EH (cell line): ENCODE data around the gene HPD.

Source experiments
- DNase-seq: peaks from one replicate; pipeline ENCODE4 v3.0.0-alpha.2; 2015; ENCODE audit warnings: low read depth

The HPD gene

GRCh38 chr12:121828306-121828705, 30.4 kb downstream of the HPD start:
- DNase-seq = no peak

DNA sequence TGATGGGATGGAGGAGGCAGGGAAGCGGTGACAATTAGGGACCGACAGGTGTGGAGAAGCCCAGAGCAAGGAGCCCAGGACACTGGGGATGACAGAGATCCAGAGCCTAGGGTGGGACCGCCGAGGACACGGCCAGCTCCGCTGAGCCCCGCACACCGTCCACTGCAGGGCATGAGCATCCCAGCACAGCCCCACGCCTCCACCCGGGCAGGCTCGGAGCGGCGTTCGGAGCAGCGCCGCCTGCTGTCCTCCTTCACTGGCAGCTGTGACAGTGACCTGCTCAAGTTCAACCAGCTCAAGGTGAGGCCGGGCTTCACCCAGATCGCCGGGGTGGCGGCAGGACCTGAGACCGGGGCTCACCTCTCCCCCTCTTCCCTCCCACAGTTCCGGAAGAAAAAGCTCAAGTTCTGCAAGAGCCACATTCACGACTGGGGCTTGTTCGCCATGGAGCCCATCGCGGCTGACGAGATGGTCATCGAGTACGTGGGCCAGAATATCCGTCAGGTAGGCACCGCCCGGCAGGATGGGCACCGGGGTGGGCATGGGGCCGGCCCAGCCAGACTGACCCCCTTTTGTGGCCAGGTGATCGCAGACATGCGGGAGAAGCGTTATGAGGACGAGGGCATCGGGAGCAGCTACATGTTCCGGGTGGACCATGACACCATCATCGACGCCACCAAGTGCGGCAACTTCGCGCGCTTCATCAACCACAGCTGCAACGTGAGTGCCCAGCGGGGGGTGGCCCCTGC, 31.1 kb downstream of the HPD start:
- DNase-seq = no peak

- no peak for DNase-seq
Measured at GRCh38 chr12:121826318-121827150, 32.1 kb downstream of the HPD start.

DNA sequence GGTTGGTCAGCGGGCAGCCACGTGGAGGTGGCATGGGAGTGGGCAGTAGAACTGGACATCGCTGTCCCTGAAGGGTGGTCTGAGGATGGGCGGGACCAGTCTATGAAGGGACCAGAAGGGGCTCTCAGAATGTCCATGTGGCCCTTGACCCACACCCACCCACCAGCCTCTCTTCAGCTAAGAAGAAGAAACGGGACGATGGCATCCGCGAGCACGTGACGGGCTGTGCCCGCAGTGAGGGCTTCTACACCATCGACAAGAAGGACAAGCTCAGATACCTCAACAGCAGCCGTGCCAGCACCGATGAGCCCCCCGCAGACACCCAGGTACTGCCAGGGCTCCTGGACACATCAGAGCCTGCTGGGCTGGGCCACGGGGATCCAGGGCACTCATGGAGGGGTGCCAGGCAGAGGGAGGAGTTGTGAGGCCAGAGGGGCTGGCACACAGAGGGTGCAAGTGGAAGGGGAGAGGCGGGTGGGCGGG, 33.6 kb downstream of the HPD start:
- no peak for DNase-seq

DNA sequence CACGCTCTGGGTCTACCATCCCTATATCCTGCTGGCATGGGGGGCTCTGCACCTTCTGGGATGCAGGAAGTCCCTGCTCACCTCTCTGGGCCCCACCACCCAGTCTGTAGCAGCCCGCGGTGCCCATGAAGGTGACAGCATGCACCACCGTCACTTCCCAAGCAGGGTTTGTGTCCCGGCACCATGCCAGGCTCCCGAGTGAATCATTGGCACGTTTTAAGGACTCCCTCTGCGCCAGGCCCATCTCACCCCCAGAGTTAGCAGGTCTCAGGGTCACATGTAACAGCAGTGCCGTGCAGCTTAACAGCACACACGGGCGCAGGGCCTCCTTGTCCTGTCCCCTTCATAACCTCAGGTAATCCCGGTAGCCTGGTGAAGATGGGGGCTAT, 34.9 kb downstream of the HPD start:
- DNase-seq = no peak

- no peak for DNase-seq
Measured at GRCh38 chr12:121823101-121823726, 35.4 kb downstream of the HPD start.

DNA sequence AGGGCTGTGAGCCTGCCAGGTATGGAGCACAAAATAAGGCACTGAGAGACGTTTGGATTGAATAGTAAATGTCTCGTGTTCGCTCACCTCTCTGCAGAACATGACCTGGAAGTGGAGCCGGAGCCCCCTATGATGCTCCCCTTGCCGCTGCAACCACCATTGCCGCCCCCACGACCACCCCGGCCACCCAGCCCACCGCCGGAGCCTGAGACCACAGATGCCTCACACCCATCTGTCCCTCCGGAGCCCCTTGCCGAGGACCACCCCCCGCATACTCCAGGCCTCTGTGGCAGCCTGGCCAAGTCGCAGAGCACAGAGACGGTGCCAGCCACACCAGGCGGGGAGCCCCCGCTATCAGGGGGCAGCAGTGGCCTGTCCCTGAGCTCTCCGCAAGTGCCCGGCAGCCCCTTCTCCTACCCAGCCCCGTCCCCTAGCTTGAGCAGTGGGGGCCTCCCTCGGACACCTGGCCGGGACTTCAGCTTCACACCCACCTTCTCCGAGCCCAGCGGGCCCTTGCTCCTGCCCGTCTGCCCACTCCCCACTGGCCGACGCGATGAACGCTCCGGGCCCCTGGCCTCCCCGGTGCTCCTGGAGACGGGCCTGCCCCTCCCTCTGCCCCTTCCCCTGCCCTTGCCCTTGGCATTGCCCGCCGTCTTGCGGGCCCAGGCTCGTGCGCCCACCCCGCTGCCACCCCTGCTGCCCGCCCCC, 36.1 kb downstream of the HPD start:
- no peak for DNase-seq

GRCh38 chr12:121820056-121820455, 38.6 kb downstream of the HPD start:
- no peak for DNase-seq

DNA sequence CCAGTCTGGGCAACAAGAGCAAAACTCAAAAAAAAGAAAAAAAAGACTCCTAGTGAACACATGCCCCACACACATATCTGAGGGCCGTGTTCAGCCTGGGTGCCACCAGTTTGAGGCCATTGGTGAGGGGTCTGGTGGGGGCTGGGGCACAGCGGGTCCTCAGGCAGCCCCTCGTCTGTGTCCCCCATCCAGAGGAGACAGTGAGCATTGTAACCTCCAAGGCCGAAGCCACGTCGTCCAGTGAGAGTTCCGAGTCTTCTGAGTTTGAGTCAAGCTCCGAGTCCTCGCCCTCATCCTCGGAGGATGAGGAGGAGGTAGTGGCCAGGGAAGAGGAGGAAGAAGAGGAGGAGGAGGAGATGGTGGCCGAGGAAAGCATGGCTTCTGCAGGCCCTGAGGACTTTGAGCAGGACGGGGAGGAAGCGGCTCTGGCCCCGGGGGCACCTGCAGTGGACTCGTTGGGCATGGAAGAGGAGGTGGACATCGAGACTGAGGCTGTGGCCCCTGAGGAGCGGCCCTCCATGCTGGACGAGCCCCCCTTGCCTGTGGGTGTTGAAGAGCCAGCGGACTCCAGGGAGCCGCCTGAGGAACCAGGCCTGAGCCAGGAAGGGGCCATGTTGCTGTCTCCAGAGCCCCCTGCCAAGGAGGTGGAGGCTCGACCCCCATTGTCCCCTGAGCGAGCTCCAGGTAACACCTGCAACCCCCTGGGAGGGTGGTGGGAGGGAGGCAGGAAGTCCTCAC, 39.3 kb downstream of the HPD start:
- DNase-seq = no peak

GRCh38 chr12:121817648-121818043, 41.0 kb downstream of the HPD start:
- no peak for DNase-seq

DNA sequence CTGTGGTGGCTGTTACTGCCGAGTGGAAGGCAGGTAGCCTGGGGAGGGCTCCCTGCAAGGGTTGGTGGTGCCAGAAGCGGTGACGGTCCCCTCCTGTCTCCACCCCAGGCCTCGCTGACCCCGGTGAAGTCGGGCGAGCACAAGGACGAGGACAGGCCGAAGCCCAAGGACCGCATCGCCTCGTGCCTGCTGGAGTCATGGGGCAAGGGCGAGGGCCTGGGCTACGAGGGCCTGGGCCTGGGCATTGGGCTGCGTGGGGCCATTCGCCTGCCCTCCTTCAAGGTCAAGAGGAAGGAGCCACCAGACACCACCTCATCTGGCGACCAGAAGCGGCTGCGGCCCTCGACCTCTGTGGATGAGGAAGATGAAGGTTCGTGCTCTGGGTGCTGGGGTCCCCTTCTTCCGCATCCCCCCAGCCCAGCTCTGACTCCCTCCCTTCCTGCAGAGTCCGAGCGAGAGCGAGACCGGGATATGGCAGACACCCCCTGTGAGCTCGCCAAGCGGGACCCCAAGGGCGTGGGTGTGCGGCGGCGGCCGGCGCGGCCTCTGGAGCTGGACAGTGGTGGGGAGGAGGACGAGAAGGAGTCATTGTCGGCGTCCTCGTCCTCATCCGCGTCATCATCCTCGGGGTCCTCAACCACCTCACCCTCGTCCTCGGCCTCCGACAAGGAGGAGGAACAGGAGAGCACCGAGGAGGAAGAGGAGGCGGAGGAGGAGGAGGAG, 41.6 kb downstream of the HPD start:
- DNase-seq = no peak

GRCh38 chr12:121815263-121815662, 43.4 kb downstream of the HPD start:
- DNase-seq = no peak

- DNase-seq = no peak
Measured at GRCh38 chr12:121814429-121815119, 44.1 kb downstream of the HPD start.

- DNase-seq = no peak
Measured at GRCh38 chr12:121813951-121814350, 44.7 kb downstream of the HPD start.

DNA sequence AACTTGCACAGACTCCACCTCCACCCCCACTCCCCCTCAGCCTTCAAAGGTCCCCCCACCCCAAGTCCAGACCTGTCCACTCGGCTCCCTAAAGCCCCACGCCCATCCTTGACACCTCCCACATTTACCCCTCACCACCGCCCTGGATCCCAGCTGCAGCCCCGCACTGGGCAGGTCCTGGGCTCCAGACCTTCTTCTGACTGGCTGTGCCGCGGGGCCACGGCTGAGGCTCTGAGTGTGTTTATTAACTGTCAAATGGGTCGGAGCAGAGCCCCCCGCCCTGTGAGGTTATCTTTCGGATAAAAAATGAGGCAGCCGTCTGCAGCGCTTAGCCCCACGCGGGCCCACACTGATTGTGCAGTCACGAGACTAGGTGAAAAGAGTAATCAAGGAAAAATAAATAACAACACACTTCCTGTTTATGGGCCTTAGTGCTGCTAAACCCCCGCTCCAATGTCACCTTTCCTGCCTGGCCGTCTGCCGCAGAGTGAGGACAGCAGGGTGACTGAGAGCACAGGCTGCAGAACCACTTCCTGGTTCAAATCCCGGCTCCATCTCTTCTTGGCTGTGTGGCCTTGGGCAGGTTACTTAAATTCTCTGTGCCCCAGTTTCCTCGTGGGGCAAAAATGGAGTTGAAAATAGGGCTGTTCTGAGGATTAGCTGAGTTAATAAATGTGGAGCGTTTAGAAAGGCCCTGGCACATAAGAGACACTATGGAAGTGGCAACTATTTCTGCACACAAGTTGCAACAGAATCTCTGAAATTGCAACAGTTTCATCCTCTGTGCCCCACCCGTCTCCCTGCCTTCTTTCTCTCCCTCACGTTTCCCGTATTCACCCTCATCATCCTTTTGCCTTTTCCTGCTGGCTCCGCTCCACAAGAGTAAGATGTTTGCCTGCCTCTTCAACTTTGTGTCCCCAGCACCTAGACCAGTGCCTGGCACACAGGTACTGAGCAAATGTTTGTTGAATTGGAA, 45.5 kb downstream of the HPD start:
- no peak for DNase-seq

- peak; percentile 85 for DNase-seq
Measured at GRCh38 chr12:121812320-121812871, 46.3 kb downstream of the HPD start.

GRCh38 chr12:121811434-121812319, 47.0 kb downstream of the HPD start:
- DNase-seq = peak; percentile 77
